GM19025 (cell line): ENCODE results near the gene AIF1.
A peak's percentile ranks its signal among the peaks of the same experiment; 100 is the strongest.

Experiments
- ATAC-seq: cut with Tn5 transposase; IDR thresholded peaks from one replicate; pipeline ENCODE4 v1.9.1; 2021; ENCODE audit warnings: mild to moderate bottlenecking, low read depth, moderate library complexity; ENCODE audit not compliant: unreplicated experiment

The AIF1 gene

DNA sequence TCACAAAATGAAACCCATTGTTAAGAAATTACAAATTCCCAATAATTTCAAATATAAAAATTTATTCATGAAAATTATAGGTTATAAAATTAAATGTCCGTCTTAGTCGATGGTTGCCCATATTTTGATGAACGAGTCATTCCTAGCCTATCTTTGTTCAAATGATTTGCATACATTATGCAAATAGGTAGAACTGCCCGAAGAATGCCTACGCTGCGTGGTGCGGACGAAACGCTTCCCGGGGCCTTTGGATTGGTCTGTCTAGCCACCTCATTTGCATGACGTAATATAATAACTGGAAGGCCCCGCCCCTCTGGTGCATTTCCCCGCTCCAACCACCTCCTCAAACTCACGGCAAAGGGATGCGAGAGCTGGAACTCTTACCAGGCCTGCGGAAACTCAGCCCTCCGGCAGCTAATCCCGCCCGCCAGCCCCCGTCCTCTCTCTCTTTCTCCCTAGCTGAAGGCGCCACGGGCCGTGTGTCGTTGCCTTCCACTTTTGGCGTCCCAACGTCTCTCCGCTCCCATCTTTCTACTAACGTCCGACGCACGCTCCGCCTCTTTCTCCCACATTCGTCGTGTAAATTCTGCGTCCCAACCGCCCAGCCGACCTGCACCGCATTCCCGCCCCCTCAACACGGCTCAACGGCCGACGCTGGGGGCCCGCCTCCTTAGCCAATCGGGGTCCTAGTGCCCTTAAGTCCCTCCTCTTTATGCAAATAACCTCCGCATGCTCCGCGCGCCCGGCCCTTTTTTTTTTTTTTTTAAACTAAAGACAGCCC lies 5.0 kb downstream of the AIF1 start:
- peak; percentile 77 for ATAC-seq

DNA sequence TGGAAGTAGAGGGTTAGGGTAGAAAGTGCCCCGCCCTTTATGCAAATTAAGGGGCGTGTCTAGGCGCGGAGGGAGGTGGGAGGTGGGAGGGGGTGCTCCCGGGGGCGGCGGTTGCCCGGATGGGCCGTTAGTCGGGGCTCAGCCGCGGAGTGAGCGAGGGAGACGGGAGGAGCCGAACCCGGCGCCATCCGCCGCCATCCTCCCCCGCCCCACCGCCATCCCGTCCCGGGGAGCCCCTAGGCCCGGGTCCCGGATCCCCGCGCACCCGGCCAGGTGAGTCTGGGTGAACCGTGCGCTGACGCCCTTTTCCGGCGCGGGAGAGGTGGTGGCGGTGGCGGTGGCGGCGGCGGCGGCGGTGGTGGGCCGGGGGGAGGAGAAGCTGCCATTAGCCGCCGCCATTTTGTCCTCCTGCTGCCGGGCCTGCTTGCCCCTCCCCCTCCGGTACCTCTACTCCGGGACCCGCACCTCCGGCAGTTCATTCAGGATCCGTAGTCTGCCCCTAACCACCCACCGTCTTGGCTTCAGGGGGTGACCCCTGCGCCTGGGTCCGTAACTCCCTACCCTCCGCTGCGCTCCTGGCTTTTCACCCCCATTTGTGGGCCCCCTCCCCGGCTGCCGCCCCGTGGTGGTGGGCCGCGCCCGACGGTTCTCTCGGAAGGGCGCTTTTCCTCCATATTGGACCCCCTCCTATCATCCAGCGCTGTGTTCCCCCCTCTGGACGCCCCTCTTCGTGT lies 5.7 kb downstream of the AIF1 start, which contains the start of gene PRRC2A:
Gene PRRC2A (plus strand): TSS at position 130 of the 734 bp plus-strand sequence. CDS start 2,075 bp downstream, outside the sequence.
- ATAC-seq: peak; percentile 56

DNA sequence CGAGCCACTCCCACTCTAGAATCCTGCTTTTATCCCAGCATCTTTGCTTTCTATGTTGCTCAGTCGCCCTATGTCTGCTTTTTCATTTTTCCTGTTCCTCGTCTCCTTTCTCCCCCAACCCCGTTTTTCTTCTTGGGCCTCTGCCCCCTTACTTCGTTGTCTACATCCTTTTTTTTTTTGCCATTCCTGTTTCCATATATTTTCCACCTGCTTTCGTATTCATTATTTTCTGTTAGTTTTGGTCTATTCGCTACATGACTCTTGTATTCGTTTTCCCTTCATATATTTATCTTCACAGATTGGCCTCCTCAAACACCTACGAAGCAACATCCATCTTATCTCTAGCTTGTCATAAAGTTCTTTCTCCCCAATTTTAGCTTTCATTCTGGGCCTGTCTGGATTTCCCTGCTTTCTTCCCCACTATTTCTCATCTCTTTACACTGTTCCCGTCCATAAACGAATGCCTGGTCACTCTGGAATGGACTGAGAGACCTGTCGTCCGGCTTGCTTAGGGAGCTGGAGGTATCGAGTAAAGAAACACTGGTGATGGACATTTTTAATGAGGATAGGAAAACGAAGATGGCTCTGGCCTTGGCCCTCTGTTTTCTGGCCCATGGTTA lies 6.4 kb downstream of the AIF1 start:
- ATAC-seq: no peak

DNA sequence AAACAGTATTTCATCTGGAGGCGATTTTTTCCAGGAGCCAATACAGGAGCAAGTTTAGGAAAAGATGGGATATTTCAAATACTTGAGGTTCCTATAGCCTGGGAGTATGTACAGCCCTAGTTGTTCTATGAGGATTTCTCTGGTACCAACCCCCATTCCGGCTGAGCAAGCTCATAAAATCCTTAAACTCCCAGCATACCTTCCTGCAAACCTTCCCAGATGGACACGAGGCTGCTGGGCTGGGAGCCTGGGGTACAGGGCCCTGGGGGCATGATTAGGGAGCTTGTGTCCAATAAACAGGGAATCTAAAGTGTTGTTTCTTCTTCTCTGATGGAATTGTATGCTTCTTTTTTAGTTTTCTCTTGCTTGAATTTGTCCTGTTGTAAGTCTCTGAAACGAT lies 7.0 kb downstream of the AIF1 start:
- no peak for ATAC-seq

- ATAC-seq: no peak
These were observed 7.7 kb downstream of the AIF1 start for GRCh38 chr6:31622684-31623091.

DNA sequence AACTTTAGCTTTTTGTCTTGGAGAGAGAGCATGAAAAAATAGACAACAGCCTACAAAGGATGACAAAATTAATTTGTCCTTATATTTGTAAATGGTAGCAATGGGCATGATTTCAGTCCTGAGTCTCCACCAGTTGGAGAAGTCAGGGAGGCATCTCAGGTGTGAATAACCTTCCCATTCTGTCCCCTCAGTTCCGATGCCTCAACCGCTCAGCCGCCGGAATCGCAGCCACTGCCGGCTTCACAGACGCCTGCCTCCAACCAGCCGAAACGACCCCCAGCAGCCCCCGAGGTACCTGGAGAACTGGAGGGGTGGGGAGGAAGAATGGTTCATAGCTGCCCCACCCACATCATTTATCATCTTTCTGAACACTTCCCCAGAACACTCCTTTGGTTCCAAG lies 9.0 kb downstream of the AIF1 start:
- no peak for ATAC-seq

- ATAC-seq: no peak
These were observed 11.9 kb downstream of the AIF1 start for GRCh38 chr6:31626952-31627351.

DNA sequence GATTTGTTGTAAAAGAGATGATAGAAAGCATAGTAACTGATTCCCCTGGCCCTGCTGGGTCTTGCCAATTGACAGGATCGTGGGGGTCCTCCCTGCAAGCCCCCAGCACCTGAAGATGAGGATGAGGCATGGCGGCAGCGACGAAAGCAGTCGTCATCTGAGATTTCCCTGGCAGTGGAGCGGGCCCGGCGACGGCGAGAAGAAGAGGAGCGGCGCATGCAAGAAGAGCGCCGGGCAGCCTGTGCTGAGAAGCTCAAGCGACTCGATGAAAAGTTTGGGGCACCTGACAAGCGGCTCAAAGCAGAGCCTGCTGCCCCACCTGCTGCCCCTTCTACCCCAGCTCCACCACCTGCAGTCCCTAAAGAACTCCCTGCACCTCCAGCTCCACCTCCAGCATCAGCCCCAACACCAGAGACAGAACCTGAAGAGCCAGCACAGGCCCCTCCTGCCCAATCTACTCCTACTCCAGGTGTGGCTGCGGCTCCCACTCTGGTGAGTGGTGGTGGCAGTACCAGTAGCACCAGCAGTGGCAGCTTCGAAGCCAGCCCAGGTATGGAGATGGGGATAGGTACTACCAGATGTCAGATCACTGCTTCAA lies 12.8 kb downstream of the AIF1 start:
- no peak for ATAC-seq

DNA sequence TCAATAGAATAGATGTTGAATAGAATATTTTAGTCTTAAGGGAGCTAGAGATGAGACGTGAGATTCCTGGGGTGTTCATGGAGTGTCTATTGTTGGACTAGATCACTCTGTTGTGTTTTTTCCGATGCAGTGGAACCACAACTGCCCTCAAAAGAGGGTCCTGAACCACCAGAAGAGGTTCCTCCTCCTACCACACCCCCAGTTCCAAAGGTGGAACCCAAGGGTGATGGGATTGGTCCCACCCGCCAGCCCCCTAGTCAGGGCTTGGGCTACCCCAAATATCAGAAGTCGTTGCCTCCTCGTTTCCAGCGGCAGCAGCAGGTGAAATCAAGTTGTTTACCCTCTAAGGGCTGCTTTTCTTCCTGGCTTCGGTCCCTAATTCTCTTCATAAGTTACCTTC lies 14.0 kb downstream of the AIF1 start:
- no peak for ATAC-seq

- no peak for ATAC-seq
These were observed 15.3 kb downstream of the AIF1 start for GRCh38 chr6:31630177-31630934.

DNA sequence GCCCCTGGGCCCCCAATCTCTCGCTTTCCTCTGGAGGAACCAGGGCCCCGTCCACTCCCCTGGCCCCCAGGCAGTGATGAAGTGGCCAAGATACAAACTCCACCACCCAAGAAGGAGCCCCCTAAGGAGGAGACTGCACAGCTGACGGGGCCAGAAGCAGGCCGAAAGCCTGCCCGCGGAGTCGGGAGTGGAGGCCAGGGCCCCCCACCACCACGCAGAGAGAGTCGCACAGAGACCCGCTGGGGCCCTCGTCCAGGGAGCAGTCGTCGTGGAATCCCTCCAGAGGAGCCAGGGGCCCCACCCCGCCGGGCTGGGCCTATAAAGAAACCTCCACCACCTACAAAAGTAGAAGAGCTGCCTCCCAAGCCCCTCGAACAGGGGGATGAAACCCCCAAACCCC lies 16.2 kb downstream of the AIF1 start:
- no peak for ATAC-seq

GRCh38 chr6:31631681-31632278 lies 16.7 kb downstream of the AIF1 start:
- no peak for ATAC-seq

DNA sequence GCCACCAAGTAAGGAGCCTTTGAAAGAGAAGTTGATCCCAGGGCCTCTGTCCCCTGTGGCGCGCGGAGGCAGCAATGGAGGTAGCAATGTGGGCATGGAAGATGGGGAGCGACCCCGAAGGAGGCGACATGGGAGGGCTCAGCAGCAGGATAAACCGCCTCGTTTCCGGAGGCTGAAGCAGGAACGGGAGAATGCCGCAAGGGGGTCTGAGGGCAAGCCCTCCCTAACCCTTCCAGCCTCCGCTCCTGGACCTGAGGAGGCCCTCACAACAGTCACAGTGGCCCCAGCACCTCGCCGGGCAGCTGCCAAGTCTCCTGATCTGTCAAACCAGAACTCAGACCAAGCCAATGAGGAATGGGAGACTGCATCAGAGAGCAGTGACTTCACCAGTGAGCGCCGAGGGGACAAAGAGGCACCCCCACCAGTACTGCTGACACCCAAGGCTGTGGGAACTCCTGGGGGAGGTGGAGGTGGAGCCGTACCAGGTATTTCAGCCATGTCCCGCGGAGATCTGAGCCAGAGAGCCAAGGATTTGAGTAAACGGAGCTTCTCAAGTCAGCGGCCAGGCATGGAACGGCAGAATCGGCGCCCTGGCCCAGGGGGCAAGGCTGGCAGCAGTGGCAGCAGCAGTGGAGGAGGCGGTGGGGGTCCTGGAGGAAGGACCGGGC lies 17.4 kb downstream of the AIF1 start:
- ATAC-seq: no peak

DNA sequence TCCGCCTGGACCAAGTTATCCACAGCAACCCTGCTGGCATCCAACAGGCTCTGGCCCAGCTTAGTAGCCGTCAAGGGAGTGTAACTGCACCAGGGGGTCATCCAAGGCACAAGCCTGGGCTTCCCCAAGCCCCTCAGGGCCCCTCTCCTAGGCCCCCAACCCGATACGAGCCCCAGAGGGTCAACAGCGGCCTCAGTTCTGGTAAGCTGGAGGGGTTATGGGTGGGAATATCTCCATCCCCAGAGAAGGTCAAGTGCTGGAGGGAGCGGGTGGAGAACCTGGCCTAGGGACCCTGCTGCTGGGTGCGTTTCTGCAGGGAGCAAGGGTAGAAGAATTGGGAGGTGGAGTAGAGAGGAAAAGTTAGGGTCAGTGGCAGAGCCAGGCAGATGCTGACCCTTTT lies 18.4 kb downstream of the AIF1 start:
- ATAC-seq: no peak

DNA sequence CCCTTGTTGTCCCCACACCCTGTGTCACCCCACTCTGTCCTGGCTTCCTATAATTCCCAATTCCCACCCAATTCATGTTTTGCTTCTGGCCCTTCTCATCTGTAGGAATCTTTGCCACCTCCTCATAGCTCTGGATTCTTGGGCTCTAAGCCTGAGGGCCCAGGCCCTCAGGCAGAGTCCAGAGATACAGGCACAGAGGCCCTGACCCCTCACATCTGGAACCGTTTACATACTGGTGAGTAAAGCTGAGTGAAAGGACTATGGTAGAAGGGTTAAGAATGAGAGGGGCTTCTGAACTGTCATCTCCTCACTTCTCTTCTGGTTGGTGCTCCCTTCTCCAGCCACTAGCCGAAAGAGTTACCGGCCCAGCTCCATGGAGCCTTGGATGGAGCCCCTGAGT lies 19.1 kb downstream of the AIF1 start:
- ATAC-seq: no peak

DNA sequence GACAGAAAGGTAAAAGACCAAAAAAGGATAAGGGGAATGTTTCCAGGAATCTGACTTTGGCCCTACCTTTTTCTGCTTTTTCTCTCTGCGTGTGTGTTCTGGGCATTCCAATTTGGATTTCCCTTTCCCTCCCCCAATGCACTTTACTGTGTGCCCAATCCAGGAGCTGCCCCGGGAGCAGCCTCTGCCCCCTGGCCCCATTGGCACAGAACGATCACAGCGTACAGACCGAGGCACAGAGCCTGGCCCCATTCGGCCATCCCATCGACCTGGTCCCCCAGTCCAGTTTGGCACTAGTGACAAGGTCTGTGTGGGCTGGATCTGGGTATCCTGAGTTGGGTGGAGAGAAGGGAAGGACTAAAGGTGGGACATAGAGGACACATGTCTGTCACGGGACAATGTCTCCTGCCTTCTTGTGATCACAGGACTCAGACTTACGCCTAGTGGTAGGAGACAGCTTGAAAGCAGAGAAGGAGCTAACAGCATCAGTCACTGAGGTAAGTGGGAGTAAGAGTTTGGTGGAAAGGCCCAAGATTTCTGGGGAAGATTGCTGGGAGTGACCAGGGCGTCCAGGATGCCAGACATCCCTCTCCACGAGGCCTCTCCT lies 20.0 kb downstream of the AIF1 start:
- ATAC-seq: no peak

- no peak for ATAC-seq
These were observed 21.9 kb downstream of the AIF1 start for GRCh38 chr6:31636698-31637596.

DNA sequence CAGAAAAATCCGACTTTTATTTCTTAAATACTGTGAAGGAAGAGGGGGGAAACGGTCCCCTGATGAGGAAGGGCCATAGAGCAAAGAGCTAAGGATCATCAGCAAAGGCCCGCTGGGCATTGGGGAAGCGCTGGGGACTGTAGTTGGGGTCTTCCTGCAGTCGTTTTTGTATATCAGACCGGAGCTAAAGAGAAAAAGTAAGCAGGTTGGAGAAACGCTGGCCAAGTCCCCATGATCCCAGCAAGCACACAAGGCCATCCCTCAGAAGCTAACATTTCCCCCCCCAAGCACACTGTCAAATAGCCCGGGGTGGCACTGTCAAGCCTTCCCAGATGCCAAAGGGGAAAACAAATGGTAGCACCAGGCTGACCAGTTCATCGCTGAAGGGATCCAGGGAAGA lies 24.0 kb downstream of the AIF1 start:
- ATAC-seq: no peak
